K562 (cell line): ENCODE results near the gene INPP5D. TPM values are rescaled to one million over a fixed set of nuclear protein-coding genes. Genes with fewer than 3 reads are reported as not detected.

ENCODE experiments used
- CEBPZ ChIP-seq: fragments of 150-350 bp; IDR thresholded peaks from 2 replicates; pipeline ENCODE4 v1.6.1; 2014; ENCODE audit warnings: low read depth, mild to moderate bottlenecking, low read length, borderline replicate concordance
- FOXK2 ChIP-seq, 2 experiments: fragments of 450-650 bp; IDR thresholded peaks in 1 of 2; conservative IDR thresholded peaks in 1 of 2; 2 replicates each; pipeline ENCODE4 v1.6.1; 2016; ENCODE audit warnings: low read depth in 2 of 2, mild to moderate bottlenecking in 1 of 2
- GTF2A2 ChIP-seq: IDR thresholded peaks from 2 replicates; pipeline ENCODE4 v1.6.1; 2016; ENCODE audit warnings: mild to moderate bottlenecking, missing genetic modification characterization, missing compliant biosample characterization
- MTA1 ChIP-seq: fragments of 450-650 bp; IDR thresholded peaks from 2 replicates; pipeline ENCODE4 v1.6.1; 2017; ENCODE audit warnings: borderline replicate concordance
- MYNN ChIP-seq, 2 experiments: sonication (generic); formaldehyde crosslinking in 1 of 2; IDR thresholded peaks; 2 replicates each; pipeline versions ENCODE4 v1.5.0 to v1.6.1; 2016 to 2020; ENCODE audit warnings: antibody characterized with exemption in 1 of 2, missing genetic modification reagents in 1 of 2
- NCOR1 ChIP-seq: fragments of 450-650 bp; IDR thresholded peaks from 2 replicates; pipeline ENCODE4 v1.6.1; 2016; ENCODE audit warnings: mild to moderate bottlenecking, moderate library complexity
- NRF1 ChIP-seq, 2 experiments: fragments of 450-650 bp; IDR thresholded peaks in 1 of 2; conservative IDR thresholded peaks in 1 of 2; 2 replicates each; pipeline ENCODE4 v1.6.1; 2014; ENCODE audit warnings: mild to moderate bottlenecking in 2 of 2
- THAP7 ChIP-seq: fragments of 250-450 bp; sonication (Bioruptor Pico); IDR thresholded peaks from 2 replicates; pipeline ENCODE4 v1.5.0; 2021
- TRIM24 ChIP-seq, 2 experiments: fragments of 450-650 bp; IDR thresholded peaks; 2 replicates each; pipeline ENCODE4 v1.6.1; 2016
- ZBTB40 ChIP-seq, 2 experiments: fragments of 450-650 bp in 1 of 2; sonication (generic) in 1 of 2; formaldehyde crosslinking in 1 of 2; IDR thresholded peaks; 2 replicates each; pipeline versions ENCODE4 v1.7.1 to v1.9.0; 2016 to 2022; ENCODE audit warnings: inconsistent platforms in 1 of 2, mild to moderate bottlenecking in 1 of 2, missing genetic modification reagents in 1 of 2
- polyA plus RNA-seq, 8 experiments: library from polyadenylated mRNA; depleted of rRNA in 4 of 8; stranded (reverse) in 5 of 8; unstranded in 3 of 8; fragments of >200 nt; fragmentation: Nextera tagmentation in 2 of 8; fragmentation: Illumina TruSeq in 1 of 8; extraction: Ambion mirVana in 2 of 8; extraction: Trizol in 1 of 8; gene quantifications; 2 replicates each; pipeline versions ENCODE4 v1.2.1 to v1.2.3, GENCODE V29; 2011 to 2014; ENCODE audit warnings: inconsistent platforms in 1 of 8, missing spikeins in 1 of 8
- total RNA-seq, 7 experiments: library from RNA; depleted of rRNA in 6 of 7; stranded (reverse); fragments of >200 nt in 6 of 7; fragmentation: Illumina TruSeq in 2 of 7; extraction: Trizol in 2 of 7; gene quantifications; 2 replicates each; pipeline versions ENCODE4 v1.2.1 to v1.2.3, GENCODE V29; 2011 to 2021; ENCODE audit warnings: low replicate concordance in 1 of 7

The INPP5D gene
- total and polyA plus RNA-seq, 9 of the 15 experiments (the other 6 are each of a cell fraction or from before 2014, with no cell fraction given): 0.55 to 6.2 (median 2.2) TPM

GRCh38 chr2:233165895-233166661 lies 105.9 kb downstream of the INPP5D start (continued):
- TF ChIP-seq ZBTB40 (IDR thresholded peaks at IDR 0.05): no peak
- no peak for TF ChIP-seq ZBTB40 (CRISPR knock-in tag; IDR thresholded peaks at IDR 0.05)
- TF ChIP-seq CEBPZ: no peak
- 0 out of 2 replicates have a peak, but pooled peaks have one; percentile 42 for TF ChIP-seq MYNN (IDR thresholded peaks at IDR 0.05)
- TF ChIP-seq MYNN (CRISPR knock-in tag; IDR thresholded peaks at IDR 0.05): no peak
- no peak for TF ChIP-seq TRIM24 (IDR thresholded peaks at IDR 0.05)
- peak; percentile 35 for TF ChIP-seq NCOR1
- TF ChIP-seq THAP7 (CRISPR knock-in tag): no peak
- TF ChIP-seq MTA1: 0 out of 2 replicates have a peak, but pooled peaks have one; percentile 14
- TF ChIP-seq GTF2A2 (tag): no peak
- no peak for TF ChIP-seq NRF1 (conservative IDR thresholded peaks at IDR 0.05 in 1 of 2, IDR thresholded peaks at IDR 0.05 in 1 of 2)
- no peak for TF ChIP-seq FOXK2 (conservative IDR thresholded peaks at IDR 0.05 in 1 of 2, IDR thresholded peaks at IDR 0.05 in 1 of 2; ENCODE audit: low read depth in 2 of 2)
